H1 (cell line): Measurements from ENCODE around the gene KLK7. TPM values are rescaled to one million over a fixed set of nuclear protein-coding genes. Genes with fewer than 3 reads are reported as not detected.

Source experiments
- CTCF ChIA-PET: fragments of 300-600 bp; sonication (Branson Sonifier 250); formaldehyde crosslinking; loops from one replicate; lab custom pipeline; 2021; ENCODE audit not compliant: partially characterized antibody; lab: Charles Lee
- POLR2A ChIA-PET: fragments of 300-600 bp; sonication (Branson Sonifier 250); formaldehyde crosslinking; loops from one replicate; lab custom pipeline; 2021; ENCODE audit warnings: inconsistent platforms; ENCODE audit not compliant: partially characterized antibody; lab: Charles Lee
- DNase-seq, 2 experiments: peaks; one replicate each; pipeline versions ENCODE4 v3.0.0 to v3.0.0-alpha.2; 2010 to 2022; ENCODE audit warnings: low spot score in 2 of 2, low read depth in 1 of 2, mixed read lengths in 1 of 2
- FAIRE-seq: peaks from 2 replicates; lab custom pipeline; 2011; peaks lifted over from hg19 to GRCh38; lab: Jason Lieb, UNC
- H2AFZ ChIP-seq: 2 replicates; pipeline ENCODE4 v1.8.1; 2012; ENCODE audit warnings: low read length, inconsistent platforms
- H2AK5ac ChIP-seq: 2 replicates; pipeline ENCODE4 v1.6.1; 2013; ENCODE audit warnings: low read depth, low read length
- H2BK120ac ChIP-seq: replicated peaks from 2 replicates; pipeline ENCODE3; 2013; ENCODE audit warnings: low read depth, low read length, inconsistent platforms
- H2BK12ac ChIP-seq: 2 replicates; pipeline ENCODE4 v1.6.1; 2013; ENCODE audit warnings: low read depth, low read length
- H2BK15ac ChIP-seq: 2 replicates; pipeline ENCODE4 v1.6.1; 2013; ENCODE audit warnings: low read length
- H2BK20ac ChIP-seq: 2 replicates; pipeline ENCODE4 v1.6.1; 2013; ENCODE audit warnings: low read length
- H2BK5ac ChIP-seq: 2 replicates; pipeline ENCODE4 v1.6.1; 2013; ENCODE audit warnings: low read depth, low read length
- H3K14ac ChIP-seq: 2 replicates; pipeline ENCODE4 v1.6.1; 2013; ENCODE audit warnings: inconsistent platforms; ENCODE audit not compliant: insufficient read length
- H3K18ac ChIP-seq: 2 replicates; pipeline ENCODE4 v1.6.1; 2013; ENCODE audit warnings: low read length; ENCODE audit errors: extremely low read depth
- H3K23ac ChIP-seq: 2 replicates; pipeline ENCODE4 v1.6.1; 2013; ENCODE audit warnings: inconsistent platforms; ENCODE audit not compliant: insufficient read length
- H3K23me2 ChIP-seq: 2 replicates; pipeline ENCODE4 v1.6.1; 2013; ENCODE audit warnings: low read depth, low read length
- H3K27ac ChIP-seq: 2 replicates; pipeline ENCODE4 v1.6.1; 2011; ENCODE audit warnings: low read depth, low read length, inconsistent platforms
- H3K27me3 ChIP-seq, 4 experiments: replicated peaks in 1 of 4; 1 replicate in 1 of 4; 2 replicates in 3 of 4; pipeline versions ENCODE4 v1.6.1 to v1.8.1; 2011 to 2013; ENCODE audit warnings: low read length in 3 of 4, mild to moderate bottlenecking in 3 of 4, inconsistent platforms in 2 of 4, mixed read lengths in 2 of 4, moderate library complexity in 1 of 4; ENCODE audit not compliant: control insufficient read depth in 3 of 4, insufficient read depth in 3 of 4; ENCODE audit errors: extremely low read depth in 1 of 4
- H3K36me3 ChIP-seq, 4 experiments: 2 replicates each; pipeline versions ENCODE4 v1.6.1 to v1.8.1; 2011 to 2013; ENCODE audit warnings: mild to moderate bottlenecking in 4 of 4, low read length in 3 of 4, moderate library complexity in 2 of 4, control low read depth in 1 of 4, inconsistent platforms in 1 of 4; ENCODE audit not compliant: insufficient read depth in 4 of 4, control insufficient read depth in 2 of 4
- H3K4ac ChIP-seq: replicated peaks from 2 replicates; pipeline ENCODE3; 2013; ENCODE audit warnings: low read length, low read depth, mixed read lengths, inconsistent platforms; ENCODE audit not compliant: insufficient read length
- H3K4me1 ChIP-seq, 4 experiments: replicated peaks in 1 of 4; 1 replicate in 1 of 4; 2 replicates in 3 of 4; pipeline versions ENCODE4 v1.6.1 to v1.8.1; 2011 to 2013; ENCODE audit warnings: low read length in 3 of 4, inconsistent platforms in 2 of 4, mixed read lengths in 1 of 4; ENCODE audit not compliant: insufficient read depth in 4 of 4, control insufficient read depth in 3 of 4
- H3K4me2 ChIP-seq, 2 experiments: 2 replicates each; pipeline versions ENCODE4 v1.6.1 to v1.8.1; 2011 to 2013; ENCODE audit warnings: low read depth in 2 of 2, low read length in 2 of 2, control low read depth in 1 of 2, inconsistent platforms in 1 of 2, mild to moderate bottlenecking in 1 of 2; ENCODE audit not compliant: insufficient read depth in 1 of 2
- H3K4me3 ChIP-seq, 4 experiments: fragments of 200-600, 300-600 bp in 1 of 4; sonication (generic), shearing (Covaris generic), sonication (Bioruptor Twin) in 1 of 4; 2 replicates each; pipeline versions ENCODE4 v1.5.1 to v1.8.1; 2011 to 2016; ENCODE audit warnings: low read length in 4 of 4, low read depth in 3 of 4, control low read depth in 2 of 4, inconsistent platforms in 2 of 4, mild to moderate bottlenecking in 2 of 4, mixed read lengths in 1 of 4, moderate library complexity in 1 of 4; ENCODE audit not compliant: insufficient read depth in 2 of 4; ENCODE audit errors: extremely low read depth in 1 of 4
- H3K56ac ChIP-seq: replicated peaks from 2 replicates; pipeline ENCODE3; 2013; ENCODE audit warnings: low read depth, mild to moderate bottlenecking, mixed read lengths, low read length, inconsistent platforms; ENCODE audit not compliant: insufficient read length
- H3K79me1 ChIP-seq: 2 replicates; pipeline ENCODE4 v1.6.1; 2013; ENCODE audit warnings: low read depth, low read length, control low read depth
- H3K79me2 ChIP-seq, 2 experiments: 2 replicates each; pipeline versions ENCODE4 v1.6.1 to v1.8.1; 2012 to 2013; ENCODE audit warnings: low read length in 2 of 2, mild to moderate bottlenecking in 2 of 2, inconsistent platforms in 1 of 2; ENCODE audit not compliant: insufficient read depth in 2 of 2, control insufficient read depth in 1 of 2
- H3K9ac ChIP-seq, 4 experiments: replicated peaks in 1 of 4; 1 replicate in 1 of 4; 2 replicates in 3 of 4; pipeline versions ENCODE4 v1.6.1 to v1.8.1; 2011 to 2013; ENCODE audit warnings: low read depth in 3 of 4, low read length in 3 of 4, control low read depth in 2 of 4, mild to moderate bottlenecking in 2 of 4, moderate library complexity in 2 of 4, inconsistent platforms in 1 of 4; ENCODE audit errors: extremely low read depth in 1 of 4
- H3K9me3 ChIP-seq, 2 experiments: 2 replicates each; pipeline versions ENCODE4 v1.6.1 to v1.8.1; 2012 to 2013; ENCODE audit warnings: mild to moderate bottlenecking in 2 of 2, moderate library complexity in 2 of 2, control low read depth in 1 of 2, inconsistent platforms in 1 of 2, low read depth in 1 of 2, low read length in 1 of 2, mixed read lengths in 1 of 2; ENCODE audit not compliant: insufficient read depth in 2 of 2
- H4K20me1 ChIP-seq, 2 experiments: replicated peaks in 1 of 2; 2 replicates each; pipeline versions ENCODE3 to v1.8.1; 2011 to 2013; ENCODE audit warnings: inconsistent platforms in 2 of 2, low read length in 2 of 2, mild to moderate bottlenecking in 1 of 2; ENCODE audit not compliant: insufficient read depth in 2 of 2, control insufficient read depth in 1 of 2
- H4K5ac ChIP-seq: 2 replicates; pipeline ENCODE4 v1.6.1; 2013; ENCODE audit warnings: low read length, low read depth, mixed read lengths, inconsistent platforms; ENCODE audit not compliant: insufficient read length
- H4K8ac ChIP-seq: 2 replicates; pipeline ENCODE4 v1.8.0; 2013; ENCODE audit warnings: mild to moderate bottlenecking, moderate library complexity, low read length, inconsistent platforms; ENCODE audit not compliant: insufficient read depth; ENCODE audit errors: extremely low read depth
- H4K91ac ChIP-seq: replicated peaks from 2 replicates; pipeline ENCODE3; 2013; ENCODE audit warnings: low read length, mixed read lengths, inconsistent platforms; ENCODE audit not compliant: insufficient read length
- ASH2L ChIP-seq: fragments of 200-600, 300-600 bp; sonication (generic); IDR thresholded peaks from one replicate; pipeline ENCODE4 v1.7.1; 2017; ENCODE audit warnings: low read length
- BACH1 ChIP-seq: IDR thresholded peaks from 2 replicates; pipeline ENCODE4 v1.6.1; 2012; ENCODE audit warnings: low read length, improper control_type of control experiment
- CBX5 ChIP-seq: fragments of 300-800, 300-1000 bp; sonication (generic); IDR thresholded peaks from 2 replicates; pipeline ENCODE4 v1.7.1; 2016; ENCODE audit warnings: antibody characterized with exemption, low read length, low read depth
- EP300 ChIP-seq, 2 experiments: IDR thresholded peaks; 1 replicate in 1 of 2; 2 replicates in 1 of 2; pipeline ENCODE4 v1.6.1; 2011 to 2012; ENCODE audit warnings: low read depth in 2 of 2, low read length in 2 of 2, mild to moderate bottlenecking in 2 of 2, borderline replicate concordance in 1 of 2, inconsistent platforms in 1 of 2, moderate library complexity in 1 of 2
- EZH2 ChIP-seq: fragments of 200-600 bp; sonication (generic); IDR thresholded peaks from 2 replicates; pipeline ENCODE4 v1.7.1; 2012; ENCODE audit warnings: low read depth, mild to moderate bottlenecking, moderate library complexity, low read length, inconsistent platforms; ENCODE audit not compliant: severe bottlenecking
- FOSL1 ChIP-seq: IDR thresholded peaks from 2 replicates; pipeline ENCODE4 v1.6.1; 2011; ENCODE audit warnings: mild to moderate bottlenecking, low read depth, low read length, moderate library complexity; ENCODE audit not compliant: insufficient read depth
- GTF2F1 ChIP-seq: IDR thresholded peaks from 2 replicates; pipeline ENCODE4 v1.6.1; 2012; ENCODE audit warnings: low read depth, low read length, improper control_type of control experiment, borderline replicate concordance
- JUND ChIP-seq: IDR thresholded peaks from 2 replicates; pipeline ENCODE4 v1.6.1; 2011; ENCODE audit warnings: mild to moderate bottlenecking, improper control_type of control experiment, low read length
- KDM1A ChIP-seq: fragments of 200-600, 300-600 bp; sonication (generic); IDR thresholded peaks from 2 replicates; pipeline ENCODE4 v1.7.1; 2016; ENCODE audit warnings: mild to moderate bottlenecking, low read length, borderline replicate concordance
- NANOG ChIP-seq: IDR thresholded peaks from 2 replicates; pipeline ENCODE4 v1.6.1; 2011; ENCODE audit warnings: low read length, low read depth, mild to moderate bottlenecking, inconsistent platforms; ENCODE audit not compliant: insufficient read depth, poor library complexity, severe bottlenecking
- POLR2A ChIP-seq, 2 experiments: IDR thresholded peaks; 1 replicate in 1 of 2; 2 replicates in 1 of 2; pipeline ENCODE4 v1.6.1; 2011; ENCODE audit warnings: low read depth in 2 of 2, low read length in 2 of 2, mild to moderate bottlenecking in 2 of 2; ENCODE audit errors: control extremely low read depth in 1 of 2
- RFX5 ChIP-seq: IDR thresholded peaks from 2 replicates; pipeline ENCODE4 v1.6.1; 2011; ENCODE audit warnings: low read depth, low read length, improper control_type of control experiment, borderline replicate concordance
- SIX5 ChIP-seq: IDR thresholded peaks from 2 replicates; pipeline ENCODE4 v1.6.1; 2011; ENCODE audit warnings: mild to moderate bottlenecking, low read depth, low read length
- SP2 ChIP-seq: IDR thresholded peaks from 2 replicates; pipeline ENCODE4 v1.6.1; 2012; ENCODE audit warnings: mild to moderate bottlenecking, low read length, inconsistent platforms
- WGBS, 2 experiments: shearing (Covaris generic) in 1 of 2; methylation state at CpG; one replicate each; pipeline versions ENCODE4 v1.1.6 to v1.1.7; 2013 to 2015; ENCODE audit warnings: low lambda C conversion rate in 2 of 2, mixed read lengths in 2 of 2, inconsistent platforms in 1 of 2, low coverage in 1 of 2, missing lambda C conversion rate in 1 of 2; ENCODE audit not compliant: insufficient replicate concordance in 2 of 2, insufficient coverage in 1 of 2, insufficient read length in 1 of 2; ENCODE audit errors: extremely low coverage in 1 of 2, missing lambda C conversion rate in 1 of 2; 5-methylcytosine and 5-hydroxymethylcytosine counted together
- polyA plus RNA-seq, 7 experiments: library from polyadenylated mRNA; depleted of rRNA in 3 of 7; stranded (reverse) in 5 of 7; unstranded in 2 of 7; fragments of >200 nt in 5 of 7; fragments of 200-250 nt in 2 of 7; gene quantifications; 1 replicate in 5 of 7; 2 replicates in 1 of 7; 4 replicates in 1 of 7; pipeline versions ENCODE4 v1.2.1 to v1.2.3, GENCODE V29; 2011 to 2013; ENCODE audit warnings: missing spikeins in 2 of 7, mixed read lengths in 2 of 7
- total RNA-seq: library from RNA; stranded (reverse); fragmentation: NEBNext Ultra II Directional; extraction: Animal tissue kit (Norgen Biotek cat#: 25700); gene quantifications from 2 replicates; pipeline ENCODE4 v1.2.1, GENCODE V29; 2021

The KLK7 gene
- total and polyA plus RNA-seq, 2 of the 8 experiments (the other 6 are each of a cell fraction or from before 2014, with no cell fraction given) = 0.73 to 1.4 TPM

- Histone ChIP-seq H3K27me3 (0 out of 7 replicates have a peak, but pooled peaks cover 0 to 2% (median 0%) of the 10 kb centered on the region in 4 experiments), H3K14ac (no peak overlapping the region), H3K36me3 (no peaks in the 10 kb centered on the region), H3K9me3 (no peaks in the 10 kb centered on the region), H3K23me2 (no peaks in the 10 kb centered on the region), H2BK20ac (no peak overlapping the region), H4K20me1 (no peaks in the 10 kb centered on the region), H2BK12ac (no peak overlapping the region), H3K4me2 (no peak overlapping the region), H2AFZ (no peak overlapping the region), H2BK15ac (no peak overlapping the region), H3K18ac (no peak overlapping the region), H3K4me1 (no peaks in the 10 kb centered on the region), H4K5ac (no peak overlapping the region), H2BK5ac (no peak overlapping the region), H3K79me1 (no peaks in the 10 kb centered on the region), H3K27ac (no peak overlapping the region), H3K56ac (no peak overlapping the region), H3K79me2 (no peaks in the 10 kb centered on the region), H3K9ac (no peak overlapping the region), H2AK5ac (no peak overlapping the region), H3K4ac (no peak overlapping the region), H2BK120ac (no peak overlapping the region), H3K4me3 (no peak overlapping the region), H4K8ac (no peak overlapping the region), H4K91ac (no peak overlapping the region), H3K23ac (no peak overlapping the region)
- ChIA-PET POLR2A (no interaction called here), CTCF (interaction anchor here (2.1 kb wide), 1 partner anchor 85 kb away, joined by 13 read pairs; no protein-coding TSS in a partner anchor)
- no peak for FAIRE-seq
- 93% methylated on average over 11 of the region's 11 CpGs; no CpG with 5 or more reads in 1 of the 2 experiments for WGBS, 2 experiments
- no peak for DNase-seq
- no peak for TF ChIP-seq SIX5
- TF ChIP-seq RFX5 = no peak
- no peak for TF ChIP-seq BACH1
- no peak for TF ChIP-seq EP300 (IDR thresholded peaks at IDR 0.05; ENCODE audit: borderline replicate concordance in 1 of 2, low read depth in 2 of 2, low read length in 2 of 2)
- no peak for TF ChIP-seq ASH2L
- TF ChIP-seq KDM1A = no peak
- no peak for TF ChIP-seq JUND
- TF ChIP-seq CBX5 = no peak
- TF ChIP-seq POLR2A (IDR thresholded peaks at IDR 0.05; ENCODE audit: control extremely low read depth in 1 of 2, low read depth in 2 of 2, low read length in 2 of 2) = no peak
- no peak for TF ChIP-seq SP2
- no peak for TF ChIP-seq NANOG
- no peak for TF ChIP-seq GTF2F1
- no peak for TF ChIP-seq EZH2
- no peak for TF ChIP-seq FOSL1
Measured at GRCh38 chr19:50932018-50932689, 51.6 kb downstream of the KLK7 start.
